ENCODE results near the gene NPTX2.

The NPTX2 gene

GRCh38 chr7:98626460-98627412 is 9.7 kb downstream of the NPTX2 start:
- H3K4me3 ChIP-seq (ENCODE audit: control insufficient read depth, low read depth, low read length), result no peak overlapping the region
- no peak for DNase-seq (ENCODE audit: low read depth)
- TF ChIP-seq, protein P1, sequence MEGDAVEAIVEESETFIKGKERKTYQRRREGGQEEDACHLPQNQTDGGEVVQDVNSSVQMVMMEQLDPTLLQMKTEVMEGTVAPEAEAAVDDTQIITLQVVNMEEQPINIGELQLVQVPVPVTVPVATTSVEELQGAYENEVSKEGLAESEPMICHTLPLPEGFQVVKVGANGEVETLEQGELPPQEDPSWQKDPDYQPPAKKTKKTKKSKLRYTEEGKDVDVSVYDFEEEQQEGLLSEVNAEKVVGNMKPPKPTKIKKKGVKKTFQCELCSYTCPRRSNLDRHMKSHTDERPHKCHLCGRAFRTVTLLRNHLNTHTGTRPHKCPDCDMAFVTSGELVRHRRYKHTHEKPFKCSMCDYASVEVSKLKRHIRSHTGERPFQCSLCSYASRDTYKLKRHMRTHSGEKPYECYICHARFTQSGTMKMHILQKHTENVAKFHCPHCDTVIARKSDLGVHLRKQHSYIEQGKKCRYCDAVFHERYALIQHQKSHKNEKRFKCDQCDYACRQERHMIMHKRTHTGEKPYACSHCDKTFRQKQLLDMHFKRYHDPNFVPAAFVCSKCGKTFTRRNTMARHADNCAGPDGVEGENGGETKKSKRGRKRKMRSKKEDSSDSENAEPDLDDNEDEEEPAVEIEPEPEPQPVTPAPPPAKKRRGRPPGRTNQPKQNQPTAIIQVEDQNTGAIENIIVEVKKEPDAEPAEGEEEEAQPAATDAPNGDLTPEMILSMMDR (IDR thresholded peaks at IDR 0.05; ENCODE audit: control insufficient read depth, insufficient read depth, low read depth, low read length, missing control alignments), result no peak

DNA sequence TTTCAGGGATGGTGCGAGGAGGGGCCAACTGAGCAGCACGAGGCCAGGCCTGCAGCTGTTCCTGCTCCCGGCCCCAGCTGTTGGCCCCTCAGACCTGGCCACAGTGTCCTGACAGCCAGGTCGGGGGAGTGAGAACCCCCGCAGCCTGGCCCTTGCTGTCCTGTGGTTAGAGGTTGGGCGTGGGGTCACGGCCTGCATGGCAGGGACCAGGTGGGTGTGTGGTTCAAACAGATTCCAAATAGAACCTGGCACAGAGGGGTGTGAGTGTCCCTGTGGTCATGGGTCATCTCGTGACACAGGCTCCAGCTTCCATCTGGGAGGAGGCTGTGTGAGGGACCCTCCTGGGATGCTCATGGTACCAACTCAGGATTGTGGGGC is 10.3 kb downstream of the NPTX2 start:
- TF ChIP-seq, protein P1 (IDR thresholded peaks at IDR 0.05; ENCODE audit: control insufficient read depth, insufficient read depth, low read depth, low read length, missing control alignments), result no peak
- no peak for DNase-seq (ENCODE audit: low read depth)

DNA sequence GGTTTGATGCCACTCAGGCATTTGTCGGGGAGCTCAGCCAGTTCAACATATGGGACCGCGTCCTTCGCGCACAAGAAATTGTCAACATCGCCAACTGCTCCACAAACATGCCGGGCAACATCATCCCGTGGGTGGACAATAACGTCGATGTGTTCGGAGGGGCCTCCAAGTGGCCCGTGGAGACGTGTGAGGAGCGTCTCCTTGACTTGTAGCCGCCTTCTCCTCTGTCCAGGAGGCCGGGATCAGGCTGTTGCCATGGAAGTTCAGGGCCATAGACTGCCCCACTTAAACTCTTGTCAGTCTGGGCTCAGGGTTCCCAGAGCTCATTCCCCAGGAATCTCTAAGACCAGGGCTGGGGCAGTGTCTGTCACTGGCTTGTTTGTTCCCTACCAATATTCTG is 11.3 kb downstream of the NPTX2 start:
- H3K4me3 ChIP-seq (ENCODE audit: control insufficient read depth, low read depth, low read length), result no peak overlapping the region
- TF ChIP-seq, protein P1 (IDR thresholded peaks at IDR 0.05; ENCODE audit: control insufficient read depth, insufficient read depth, low read depth, low read length, missing control alignments), result no peak

More for the DNA sequence above, 10.3 kb downstream of the NPTX2 start:
- H3K4me3 ChIP-seq (ENCODE audit: control insufficient read depth, low read depth, low read length), result no peak overlapping the region

GRCh38 chr7:98629001-98629431 is 11.9 kb downstream of the NPTX2 start:
- TF ChIP-seq, protein P1 (IDR thresholded peaks at IDR 0.05; ENCODE audit: control insufficient read depth, insufficient read depth, low read depth, low read length, missing control alignments), result no peak
- no peak for DNase-seq (ENCODE audit: low read depth)
- no peak overlapping the region for H3K4me3 ChIP-seq (ENCODE audit: control insufficient read depth, low read depth, low read length)

More for the DNA sequence above, 11.3 kb downstream of the NPTX2 start:
- no peak for DNase-seq (ENCODE audit: low read depth)

GRCh38 chr7:98630149-98630548 is 13.1 kb downstream of the NPTX2 start:
- TF ChIP-seq, protein P1 (IDR thresholded peaks at IDR 0.05; ENCODE audit: control insufficient read depth, insufficient read depth, low read depth, low read length, missing control alignments), result no peak
- H3K4me3 ChIP-seq (ENCODE audit: control insufficient read depth, low read depth, low read length), result no peak overlapping the region
- DNase-seq (ENCODE audit: low read depth), result no peak

DNA sequence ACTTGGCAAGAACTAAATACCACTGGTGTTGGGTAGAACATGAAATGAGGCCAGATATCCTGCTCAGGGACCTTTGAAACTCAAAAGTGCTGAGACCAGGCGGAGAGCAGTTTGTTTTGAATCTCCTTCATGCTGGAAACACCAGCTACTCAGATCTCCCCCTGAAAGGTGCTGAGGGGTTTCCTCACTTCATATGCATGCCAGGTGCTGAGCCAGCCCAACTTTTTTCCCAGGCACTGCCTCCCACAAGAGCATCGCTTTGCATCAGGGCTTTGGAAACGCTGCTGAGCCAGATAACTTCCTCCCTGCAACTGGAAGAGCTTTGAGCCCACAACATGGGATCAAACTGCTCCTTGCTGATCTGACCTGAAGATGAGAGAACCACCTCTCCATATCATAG is 13.7 kb downstream of the NPTX2 start:
- TF ChIP-seq, protein P1 (IDR thresholded peaks at IDR 0.05; ENCODE audit: control insufficient read depth, insufficient read depth, low read depth, low read length, missing control alignments), result no peak
- H3K4me3 ChIP-seq (ENCODE audit: control insufficient read depth, low read depth, low read length), result no peak overlapping the region
- DNase-seq (ENCODE audit: low read depth), result no peak
